HG03521 (cell line): Measurements from ENCODE around the gene SCARB2.

Experiments used
- ATAC-seq: cut with Tn5 transposase; IDR thresholded peaks from one replicate; pipeline ENCODE4 v1.9.1; 2021; ENCODE audit warnings: mild to moderate bottlenecking, moderate library complexity; ENCODE audit not compliant: unreplicated experiment

Gene SCARB2

DNA sequence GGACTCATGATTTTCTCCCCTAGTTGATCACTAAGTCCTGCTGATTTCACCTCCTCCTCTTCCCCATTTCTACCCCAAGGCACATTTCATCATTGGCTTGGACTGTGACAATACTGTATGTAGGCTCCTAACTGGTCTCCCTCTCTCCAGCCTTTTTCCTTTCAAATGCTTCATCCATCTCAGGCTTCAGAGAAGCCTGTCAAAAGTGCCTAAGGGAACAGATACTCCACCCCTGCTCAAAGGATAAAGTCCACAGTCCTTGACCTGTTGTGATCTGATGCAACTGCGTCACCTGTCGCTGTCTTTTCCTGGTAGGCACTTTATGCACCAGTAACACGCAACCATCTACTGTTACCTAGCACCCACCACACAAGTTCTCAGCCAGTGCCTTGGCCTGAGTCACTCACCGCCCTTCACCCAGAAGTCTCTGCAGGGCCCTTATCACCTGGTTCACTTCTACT is 12.8 kb downstream of the SCARB2 start:
- no peak for ATAC-seq

DNA sequence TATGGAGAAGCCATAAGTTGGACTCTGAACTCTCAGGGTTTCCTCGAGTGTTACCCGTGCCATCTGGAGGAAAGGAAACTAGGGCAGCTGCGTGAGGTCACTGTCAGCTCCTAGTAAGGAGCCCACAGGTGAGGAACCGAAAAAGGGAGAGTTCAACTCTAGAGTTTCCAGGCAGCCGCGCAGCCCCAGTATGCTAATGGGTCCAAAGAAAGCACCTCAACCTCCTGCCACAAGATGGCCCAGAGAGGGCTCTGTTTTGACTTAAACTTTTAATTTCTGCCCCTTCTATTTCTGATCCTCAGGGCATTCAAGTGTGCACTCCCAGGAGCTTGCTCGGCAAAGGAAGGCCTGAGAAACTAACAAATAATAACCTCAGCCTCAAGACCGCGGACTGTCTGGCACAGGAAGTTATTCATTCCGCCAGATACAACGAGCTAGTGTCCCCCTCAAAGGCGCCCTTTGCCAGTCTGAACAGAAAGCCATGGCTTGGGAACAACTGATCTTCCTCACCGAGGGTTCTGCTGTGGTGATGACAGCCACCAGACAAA is 13.9 kb downstream of the SCARB2 start:
- ATAC-seq, result peak; percentile 89

DNA sequence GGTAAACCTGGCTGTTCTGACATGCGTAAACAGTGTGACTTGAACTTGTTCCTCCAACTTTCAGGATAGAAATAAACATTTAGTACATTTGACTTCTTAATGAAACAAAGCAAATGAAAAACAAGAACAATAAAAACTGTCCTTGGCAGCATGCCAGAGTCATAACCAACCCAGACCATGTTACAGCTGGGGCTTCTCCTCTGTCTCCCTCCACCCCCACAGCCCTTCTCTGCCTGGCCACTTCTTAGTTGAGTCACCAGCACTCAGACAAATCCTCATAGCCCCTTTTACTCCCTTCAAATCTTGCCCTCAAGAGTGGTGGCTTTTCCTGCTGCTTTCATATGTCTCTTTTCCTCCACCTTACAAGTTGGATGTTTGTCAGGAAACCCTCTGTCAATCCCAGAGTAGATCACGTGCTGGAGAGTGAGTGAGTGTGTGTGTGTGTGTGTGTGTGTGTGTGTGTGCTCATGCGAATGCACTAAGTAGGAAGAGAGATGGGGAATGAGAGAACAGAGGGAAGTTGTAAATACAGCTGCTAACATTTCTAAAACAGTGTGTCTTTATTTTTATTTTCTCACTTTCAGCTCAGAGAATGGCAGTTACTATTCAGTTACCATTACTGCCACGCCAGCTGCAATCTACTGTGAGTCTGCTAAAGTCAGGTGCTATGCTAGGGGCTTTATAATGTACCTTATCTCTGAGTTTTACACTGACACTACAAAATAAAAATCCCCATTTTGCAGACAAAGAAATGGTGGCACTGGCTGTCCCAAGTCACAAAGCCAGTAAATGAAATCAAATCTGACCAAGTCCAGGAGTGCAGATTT is 15.0 kb downstream of the SCARB2 start:
- peak; percentile 41 for ATAC-seq

DNA sequence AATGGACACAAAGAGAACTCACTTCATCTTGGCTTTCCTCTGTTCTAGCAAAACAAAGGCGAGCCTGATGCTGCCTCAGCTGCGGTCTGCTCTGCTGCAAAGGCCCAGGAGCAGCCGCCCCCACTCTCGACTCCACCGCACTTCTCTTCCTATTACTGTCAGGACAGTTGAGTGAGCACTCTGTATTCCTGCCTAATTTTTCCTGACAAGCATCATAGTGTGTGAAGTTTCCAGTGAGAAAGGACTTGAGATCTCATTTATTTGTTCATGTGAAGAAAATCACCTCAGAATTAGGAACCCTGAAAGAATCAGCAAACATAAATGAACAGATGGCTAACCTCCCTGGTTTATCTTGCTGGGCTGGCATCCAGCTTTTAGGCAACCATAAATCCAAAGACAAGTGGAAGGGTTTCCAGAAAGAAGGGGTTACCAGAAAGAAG is 15.6 kb downstream of the SCARB2 start:
- peak; percentile 1 for ATAC-seq

DNA sequence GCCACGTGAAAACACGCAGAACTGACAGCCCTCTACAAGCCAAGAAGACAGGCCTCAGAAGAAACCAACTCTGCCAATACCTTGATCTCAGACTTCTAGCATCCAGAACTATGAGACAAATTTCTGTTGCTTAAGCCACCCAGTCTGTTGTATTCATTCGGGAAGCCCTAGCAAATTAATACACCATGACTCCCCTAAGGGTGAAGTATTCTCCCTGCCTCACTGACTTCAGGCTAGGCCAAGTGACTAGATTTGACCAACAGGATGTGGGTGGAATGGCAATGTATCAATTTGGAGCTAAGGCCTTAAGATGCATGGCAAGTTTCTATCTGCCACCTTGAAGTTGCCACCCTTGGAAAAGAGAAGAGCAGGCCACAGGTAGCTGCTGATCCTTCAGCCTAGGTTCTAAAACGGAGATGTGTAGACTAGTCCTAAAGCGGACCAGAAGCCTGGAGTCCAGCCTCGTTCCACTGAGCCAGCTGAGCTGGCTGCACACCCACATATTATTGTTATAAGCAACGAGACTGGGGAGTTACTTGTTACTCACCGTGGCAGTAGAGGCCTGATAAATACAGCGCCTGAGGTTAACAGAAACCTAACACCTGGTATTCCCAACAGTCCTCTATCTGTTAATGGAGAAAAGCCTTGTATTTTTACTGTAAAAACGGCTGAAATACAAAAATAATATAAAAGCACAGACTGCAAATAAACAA is 16.4 kb downstream of the SCARB2 start:
- no peak for ATAC-seq

DNA sequence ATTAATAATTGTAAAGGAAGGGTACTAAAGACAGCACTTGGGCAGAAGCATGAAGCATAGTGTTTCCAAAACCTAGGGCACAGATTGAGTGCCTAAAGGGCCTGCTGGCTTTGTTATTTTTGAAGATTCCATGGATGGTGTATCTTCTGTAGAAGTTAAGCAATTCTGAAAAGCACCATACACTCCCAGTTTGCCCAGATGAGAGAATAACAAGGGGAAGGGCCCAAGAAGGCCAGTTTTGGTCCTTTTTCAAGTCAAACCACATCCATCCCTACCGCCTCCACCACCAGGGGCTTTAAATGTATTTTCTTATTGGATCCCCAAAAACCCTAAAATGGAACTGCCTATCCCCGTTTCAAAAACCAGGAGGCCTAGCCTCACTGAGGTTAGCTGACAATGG is 17.2 kb downstream of the SCARB2 start:
- ATAC-seq, result no peak

DNA sequence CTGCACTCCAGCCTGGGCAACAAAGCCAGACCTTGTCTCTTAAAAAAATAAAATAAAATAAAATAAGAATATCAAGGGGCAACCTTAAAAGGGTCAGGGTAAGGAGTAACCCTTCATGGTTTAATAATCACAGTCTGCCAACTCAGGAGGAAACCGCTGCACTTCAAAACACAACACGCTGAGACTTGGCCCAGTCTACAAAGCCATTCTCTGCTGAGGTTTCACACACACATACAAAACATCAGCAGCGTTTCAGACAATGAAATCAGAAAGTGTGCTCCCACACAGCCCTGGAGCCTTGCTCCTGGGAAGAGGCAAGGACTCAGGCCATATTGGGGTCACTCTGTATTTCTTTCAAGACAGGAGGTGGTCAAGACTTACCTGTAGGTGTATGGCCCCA is 18.3 kb downstream of the SCARB2 start:
- ATAC-seq, result no peak

DNA sequence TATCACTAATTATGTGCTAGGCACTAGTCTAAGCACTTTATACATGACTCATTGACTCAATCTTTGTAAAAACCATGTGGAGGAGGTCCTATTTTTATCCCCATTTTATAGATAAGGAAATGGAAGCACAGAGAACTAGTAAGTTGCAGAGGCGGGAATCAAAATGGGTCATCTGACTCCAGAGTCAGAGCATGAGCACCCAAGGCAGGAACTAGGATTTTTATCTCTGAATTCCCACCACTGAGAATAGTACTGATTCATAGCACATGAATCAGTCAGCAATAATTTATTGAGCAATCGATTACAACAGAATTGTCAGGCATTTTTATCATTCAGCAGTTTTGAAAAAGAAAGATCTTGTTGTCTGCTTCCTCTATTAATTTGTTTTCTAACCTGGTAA is 19.3 kb downstream of the SCARB2 start:
- no peak for ATAC-seq

DNA sequence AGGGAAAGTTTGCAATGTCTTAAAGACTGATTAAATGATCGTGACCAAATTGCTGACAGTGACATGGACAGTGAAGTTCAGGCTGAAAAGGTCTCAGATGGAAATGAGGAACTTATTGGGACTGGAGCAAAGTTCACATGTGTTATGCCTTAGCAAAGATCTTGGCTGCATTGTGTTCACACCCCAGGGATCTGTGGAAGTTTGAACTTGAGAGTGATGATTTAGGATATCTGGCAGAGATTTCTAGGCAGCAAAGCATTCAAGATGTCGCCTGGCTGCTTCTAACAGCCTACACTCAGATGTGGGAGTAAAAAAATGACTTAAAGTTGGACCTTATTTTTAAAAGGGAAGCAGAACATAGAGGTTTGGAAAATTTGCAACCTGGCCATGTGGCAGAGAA is 21.4 kb downstream of the SCARB2 start:
- ATAC-seq, result no peak

DNA sequence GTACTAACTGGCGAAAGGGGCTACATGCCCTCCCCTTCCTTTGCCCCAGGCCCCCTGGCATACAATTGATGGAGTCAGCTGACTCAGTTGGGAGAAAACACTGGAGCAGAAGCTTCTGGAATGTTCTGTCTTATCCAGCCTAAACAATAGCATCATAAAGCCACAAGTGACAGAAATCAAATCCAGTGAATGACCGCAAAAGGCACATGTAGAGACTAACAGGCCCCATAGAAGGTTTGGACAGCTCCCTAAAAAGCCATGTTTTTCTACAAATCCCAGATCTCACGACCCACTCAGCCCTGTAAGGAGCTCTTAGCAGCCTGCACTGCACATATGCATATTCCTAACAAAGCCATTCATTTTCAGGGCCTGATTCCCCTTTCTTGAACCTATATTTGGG is 25.1 kb downstream of the SCARB2 start:
- ATAC-seq, result no peak

DNA sequence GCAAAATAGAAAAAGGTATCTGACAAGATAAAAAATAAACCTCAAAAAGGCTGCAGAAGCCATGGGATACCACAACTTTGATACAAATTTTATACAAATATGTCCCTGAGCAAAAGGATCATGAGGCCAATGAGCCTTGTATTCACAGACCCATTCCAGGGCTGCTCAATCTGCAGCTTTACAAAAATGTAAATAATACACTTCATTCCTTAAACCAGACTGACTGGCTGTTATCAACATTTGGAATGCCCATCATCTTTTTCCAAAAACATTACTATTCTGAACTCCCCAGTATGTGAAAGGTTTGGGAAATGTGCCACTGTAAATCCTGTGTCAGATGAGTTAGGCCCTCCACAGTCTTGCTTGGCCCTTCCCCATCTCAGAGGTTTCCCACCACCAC is 25.5 kb downstream of the SCARB2 start:
- ATAC-seq, result no peak

DNA sequence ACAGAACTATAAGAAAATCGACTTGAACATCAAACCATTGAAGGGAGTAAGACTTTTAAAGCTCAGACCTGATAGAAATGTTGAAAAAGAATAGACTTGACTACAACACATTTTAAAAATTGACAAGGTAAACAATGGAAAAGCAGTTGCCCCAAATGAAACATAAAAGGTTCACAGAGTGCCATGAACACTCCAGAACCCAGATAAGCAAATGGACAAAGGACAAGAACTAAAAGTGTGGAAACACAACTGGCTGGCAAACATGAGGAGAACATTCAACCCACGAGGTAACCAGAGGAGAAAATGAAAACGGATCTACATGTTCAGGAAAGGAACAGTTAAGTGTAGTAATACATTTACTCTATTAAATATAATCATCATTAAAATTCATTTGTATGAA is 26.5 kb downstream of the SCARB2 start:
- no peak for ATAC-seq

DNA sequence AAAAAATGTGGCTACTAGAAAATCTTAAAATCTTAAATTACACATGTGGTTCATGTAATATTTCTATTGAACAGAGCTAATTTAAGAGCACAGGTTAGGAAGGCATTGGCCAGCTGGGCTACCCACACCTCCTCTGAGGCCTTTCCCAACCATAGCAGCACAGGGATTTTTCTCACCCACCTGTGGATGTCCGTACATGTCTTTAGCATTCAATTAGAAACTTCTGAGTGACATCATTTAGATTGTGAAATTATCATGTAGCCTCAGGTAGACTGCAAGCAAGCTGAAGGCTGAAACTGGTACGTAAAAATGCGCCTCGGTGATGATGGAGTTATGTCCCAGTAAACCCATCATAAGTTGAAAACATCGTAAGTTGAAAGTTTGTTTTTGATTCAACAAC is 31.2 kb downstream of the SCARB2 start:
- no peak for ATAC-seq

DNA sequence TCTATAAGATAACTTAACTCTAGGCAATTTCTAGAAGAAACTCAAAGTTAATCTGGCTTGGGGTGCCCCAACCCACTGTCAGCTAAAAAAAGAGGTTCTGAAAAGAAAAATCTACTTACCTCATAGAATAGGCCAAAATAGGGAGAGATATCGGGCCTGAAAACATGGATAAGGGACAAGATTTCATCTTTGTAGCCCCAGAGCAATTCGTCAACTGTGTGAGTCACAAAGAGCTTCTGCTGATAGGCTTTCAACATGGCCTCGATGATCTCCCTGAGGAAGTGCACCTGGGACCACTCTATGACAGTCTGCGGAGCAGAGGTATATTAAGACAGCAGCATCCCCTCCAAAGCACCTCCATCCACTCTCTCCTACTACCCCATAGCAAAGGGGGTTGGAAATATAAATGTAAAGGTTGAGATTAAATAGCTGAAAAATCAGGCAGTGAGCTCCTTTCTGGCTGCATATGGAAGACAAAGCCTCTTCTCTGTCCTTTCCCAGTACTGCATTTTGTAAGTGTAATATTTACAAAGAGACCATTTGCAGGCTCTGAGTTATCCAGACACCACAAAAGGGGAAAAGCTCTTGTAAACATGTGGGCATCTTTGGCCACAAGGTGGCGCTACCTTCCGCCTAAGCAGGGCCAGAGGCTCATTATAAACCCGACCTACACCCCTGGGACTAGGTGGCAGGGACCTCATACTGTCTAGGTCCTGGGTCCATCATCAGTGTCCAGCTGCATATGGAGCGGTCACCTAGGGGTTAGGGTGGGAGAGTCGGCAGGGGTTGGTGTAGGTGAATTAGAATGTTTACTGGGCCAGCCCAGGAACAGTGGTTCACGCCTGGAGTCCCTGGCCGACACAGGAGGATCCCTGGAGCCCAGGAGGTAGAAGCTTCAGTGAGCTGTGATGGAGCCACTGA is 34.0 kb downstream of the SCARB2 start:
- peak; percentile 80 for ATAC-seq

DNA sequence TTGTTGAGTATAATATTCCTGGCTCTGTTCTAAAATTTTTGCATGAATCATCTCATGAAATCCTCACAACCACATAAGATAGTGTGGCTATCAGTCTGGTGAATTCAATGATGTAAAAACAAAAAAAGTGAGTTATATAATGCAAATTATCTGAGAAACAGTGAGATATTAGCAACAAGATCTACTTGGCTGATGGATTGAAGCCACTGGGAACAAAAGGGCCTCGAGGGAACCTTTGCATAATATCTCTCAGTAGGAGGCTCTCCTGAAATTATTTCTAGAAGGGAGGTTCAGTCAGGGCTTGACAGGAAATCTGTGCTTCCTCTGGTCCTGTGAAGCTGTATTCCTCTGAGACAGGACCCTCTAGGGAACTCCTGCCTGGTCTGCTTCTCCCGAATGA is 35.3 kb downstream of the SCARB2 start:
- no peak for ATAC-seq

DNA sequence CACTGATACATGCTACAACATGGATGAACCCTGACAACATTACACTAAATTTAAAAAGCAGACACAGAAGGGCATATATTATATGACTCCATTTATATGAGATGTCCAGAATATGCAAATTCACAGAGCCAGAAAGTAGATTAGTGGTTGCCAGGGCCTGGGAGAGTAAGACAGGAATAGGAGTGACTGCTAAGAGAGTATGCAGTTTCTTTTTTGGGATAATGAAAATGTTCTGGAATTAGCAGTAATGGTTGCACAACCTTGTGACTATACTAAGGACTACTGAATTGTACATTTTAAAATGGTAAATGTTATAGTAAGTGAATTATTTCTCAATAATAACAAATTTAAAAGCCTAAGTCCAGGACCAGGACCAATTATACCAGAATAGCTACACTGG is 35.9 kb downstream of the SCARB2 start:
- ATAC-seq, result no peak

DNA sequence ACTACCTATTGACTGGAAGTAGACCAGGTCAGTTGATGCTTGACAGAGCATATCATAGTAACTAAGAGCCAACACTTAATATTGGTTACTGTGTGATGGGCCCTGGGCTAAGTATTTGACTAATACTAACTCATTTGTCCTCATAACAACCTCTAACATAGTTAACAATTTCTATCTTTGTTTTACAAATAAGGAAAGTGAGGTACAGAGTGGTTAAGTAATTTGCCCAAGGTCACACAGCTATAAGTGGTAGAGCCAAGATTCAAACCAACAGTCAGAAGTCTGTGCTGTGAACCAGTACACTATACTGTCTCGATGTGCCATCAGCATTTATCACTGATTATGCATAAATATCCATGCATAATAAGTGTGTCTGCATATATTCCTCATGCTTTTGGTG is 38.3 kb downstream of the SCARB2 start:
- ATAC-seq, result no peak

DNA sequence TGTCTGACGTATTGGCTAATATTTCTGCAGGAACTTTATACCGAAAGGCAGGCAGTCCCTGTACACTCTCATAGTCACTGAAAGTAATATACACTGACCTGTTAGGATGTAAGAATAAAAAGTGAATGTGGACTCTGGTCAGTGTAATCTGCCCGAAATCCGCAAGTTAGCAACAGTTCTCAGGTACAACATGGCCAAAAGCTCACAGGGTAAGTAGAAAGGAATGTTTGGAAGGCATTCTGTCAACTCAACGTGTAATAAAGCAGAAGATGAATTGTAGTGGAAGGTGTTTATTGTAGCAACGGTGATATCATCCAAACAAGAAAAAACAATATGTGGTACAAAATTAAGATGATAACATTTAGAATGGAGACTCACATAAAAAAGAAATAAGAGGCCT is 39.4 kb downstream of the SCARB2 start:
- no peak for ATAC-seq

DNA sequence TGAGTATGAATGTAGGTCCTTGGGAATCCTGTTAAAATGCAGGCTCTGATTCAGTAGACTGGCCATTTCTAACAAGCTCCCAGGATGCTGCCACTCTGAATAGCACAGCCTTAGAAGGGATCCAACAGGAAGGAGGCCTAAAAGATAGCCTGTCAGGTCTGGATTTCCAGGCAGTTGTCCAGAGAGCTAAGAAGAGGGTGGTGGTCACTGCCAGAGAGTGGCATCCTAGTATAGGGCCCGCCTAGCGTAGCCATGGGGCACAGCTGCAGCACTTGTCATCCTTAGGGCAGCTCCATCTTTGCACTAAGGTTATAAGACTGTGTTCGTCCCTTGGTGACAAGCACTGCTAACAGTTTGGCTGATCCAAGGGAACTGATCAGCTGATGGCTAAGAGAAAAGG is 44.9 kb downstream of the SCARB2 start:
- no peak for ATAC-seq

DNA sequence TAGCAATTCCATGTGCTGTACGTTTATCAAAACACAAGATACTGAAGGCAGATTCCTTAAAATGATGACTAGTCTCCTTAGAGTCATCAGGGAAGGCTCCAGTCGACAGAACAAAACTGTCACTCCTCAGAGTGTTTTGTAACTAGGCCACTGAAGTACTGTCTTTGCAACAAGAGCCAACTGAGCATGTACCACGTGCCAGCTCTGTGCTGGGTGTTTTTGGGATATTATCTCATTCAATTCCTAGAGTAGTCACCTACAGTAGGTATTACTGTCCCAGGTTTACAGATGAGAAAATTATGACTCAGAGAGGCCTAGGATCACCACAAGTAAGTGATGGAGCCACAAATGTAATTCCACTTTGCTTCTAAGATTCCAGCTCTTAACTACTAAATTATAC is 47.1 kb downstream of the SCARB2 start:
- no peak for ATAC-seq

DNA sequence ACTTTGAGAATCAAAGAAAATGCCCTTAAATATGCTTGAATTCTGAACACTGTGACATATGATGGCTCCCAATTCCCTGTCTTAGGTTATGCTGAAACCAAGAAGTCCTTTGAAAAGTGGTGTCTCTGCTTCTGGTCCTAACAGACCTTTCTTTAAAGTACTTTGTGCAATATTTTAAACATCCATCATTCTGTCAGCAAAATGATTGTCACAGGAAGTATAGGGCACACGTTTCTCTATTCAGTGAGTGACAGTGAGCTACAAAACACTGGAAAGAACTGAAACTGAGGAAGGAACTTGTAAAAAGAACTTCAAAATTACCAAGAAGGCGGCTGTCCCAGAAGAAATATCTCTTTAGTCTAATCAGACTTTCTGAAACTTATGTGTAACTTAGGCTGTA is 53.3 kb downstream of the SCARB2 start:
- ATAC-seq, result no peak
